LNCaP clone FGC (cell line): ENCODE data around the gene RIMS3.
A peak's percentile ranks its signal among the peaks of the same experiment; 100 is the strongest.

Experiments
- DNase-seq: peaks from one replicate; pipeline ENCODE4 v3.0.0-alpha.2; 2011; ENCODE audit warnings: low read depth
- H3K4me3 ChIP-seq: 2 replicates; pipeline ENCODE4 v1.5.1; 2011; ENCODE audit warnings: mild to moderate bottlenecking, low read depth, low read length, control low read depth
- CTCF ChIP-seq: IDR thresholded peaks from 2 replicates; pipeline ENCODE4 v1.5.1; 2012; ENCODE audit warnings: mild to moderate bottlenecking; ENCODE audit not compliant: control insufficient read depth, insufficient read depth; ENCODE audit errors: extremely low read depth

The RIMS3 gene

GRCh38 chr1:40679165-40679953 lies 13.9 kb upstream of the RIMS3 start:
- TF ChIP-seq CTCF: no peak
- DNase-seq: no peak

GRCh38 chr1:40676501-40676900 lies 11.0 kb upstream of the RIMS3 start:
- no peak overlapping the region for H3K4me3 ChIP-seq
- TF ChIP-seq CTCF: no peak
- no peak for DNase-seq

More at GRCh38 chr1:40679165-40679953, 13.9 kb upstream of the RIMS3 start:
- H3K4me3 ChIP-seq: no peak overlapping the region

- TF ChIP-seq CTCF: no peak
- H3K4me3 ChIP-seq: no peak overlapping the region
- no peak for DNase-seq
Measured at GRCh38 chr1:40673452-40673851, 8.0 kb upstream of the RIMS3 start.

GRCh38 chr1:40668769-40669525 lies 3.5 kb upstream of the RIMS3 start:
- TF ChIP-seq CTCF: peak; percentile 85
- 0 out of 2 replicates have a peak overlapping the region, but pooled peaks have one; percentile 13 for H3K4me3 ChIP-seq
- DNase-seq: no peak

GRCh38 chr1:40664791-40665190 lies 691 bp downstream of the RIMS3 start:
- TF ChIP-seq CTCF: no peak
- DNase-seq: no peak
- H3K4me3 ChIP-seq: peak overlapping the region; percentile 47; the same call in 1 of the 2 replicates

GRCh38 chr1:40664167-40664537 lies 1.3 kb downstream of the RIMS3 start:
- no peak for TF ChIP-seq CTCF
- no peak for DNase-seq
- H3K4me3 ChIP-seq: no peak overlapping the region
